HepG2 (cell line): ENCODE data around the gene CALHM5.

ENCODE experiments used
- POLR2AphosphoS5 ChIP-seq: IDR thresholded peaks from 2 replicates; pipeline ENCODE4 v1.6.1; 2012; ENCODE audit warnings: low read depth, low read length
- SAFB2 ChIP-seq: sonication (generic); formaldehyde crosslinking; IDR thresholded peaks from 2 replicates; pipeline ENCODE4 v1.5.1; 2020; ENCODE audit warnings: missing genetic modification reagents, low read depth, mild to moderate bottlenecking, borderline replicate concordance
- ZSCAN25 ChIP-seq: sonication (generic); formaldehyde crosslinking; IDR thresholded peaks from 2 replicates; pipeline ENCODE4 v1.8.0; 2022; ENCODE audit warnings: mild to moderate bottlenecking, missing genetic modification reagents

- TF ChIP-seq POLR2AphosphoS5 (no peak), ZSCAN25 (CRISPR knock-in tag) (no peak), SAFB2 (CRISPR knock-in tag) (no peak)
These were observed 19.0 kb downstream of the CALHM5 start for GRCh38 chr6:116530436-116530835.
